Ectodermal cell (in vitro differentiated cells): ENCODE measurements around the gene GAB2.
"Not testable (repeated sequence)": the region's sequence is repeated elsewhere in the genome, so short reads cannot be mapped to it uniquely, and the experiment has no call there.

Source experiments
- H3K27ac ChIP-seq: 2 replicates; pipeline ENCODE4 v1.7.0; 2013; ENCODE audit warnings: mild to moderate bottlenecking, low read depth, low read length; ENCODE audit not compliant: insufficient read depth, poor library complexity, severe bottlenecking
- H3K27me3 ChIP-seq: 2 replicates; pipeline ENCODE4 v1.7.0; 2013; ENCODE audit warnings: mild to moderate bottlenecking, low read length; ENCODE audit not compliant: insufficient read depth, control insufficient read depth, poor library complexity, severe bottlenecking
- H3K36me3 ChIP-seq: one replicate; pipeline ENCODE4 v1.7.0; 2013; ENCODE audit warnings: low read length; ENCODE audit not compliant: control insufficient read depth, insufficient read depth
- H3K4me1 ChIP-seq: one replicate; pipeline ENCODE4 v1.7.0; 2013; ENCODE audit warnings: low read length; ENCODE audit not compliant: control insufficient read depth, insufficient read depth
- H3K4me3 ChIP-seq: 2 replicates; pipeline ENCODE4 v1.7.0; 2013; ENCODE audit warnings: low read depth, low read length, control low read depth; ENCODE audit not compliant: insufficient read depth
- H3K9me3 ChIP-seq: 2 replicates; pipeline ENCODE4 v1.7.0; 2013; ENCODE audit warnings: mild to moderate bottlenecking, low read length, moderate library complexity; ENCODE audit not compliant: control insufficient read depth
- WGBS, 2 experiments: methylation state at CpG; one replicate each; pipeline ENCODE4 v1.1.7; 2013; ENCODE audit warnings: missing lambda C conversion rate in 2 of 2; 5-methylcytosine and 5-hydroxymethylcytosine counted together

GAB2 gene

GRCh38 chr11:78300108-78300839 is 117.3 kb downstream of the GAB2 start:
- Histone ChIP-seq H3K4me1 (peaks cover 4% of the 10 kb centered on the region), H3K27ac (no peak overlapping the region), H3K9me3 (no peaks in the 10 kb centered on the region), H3K27me3 (no peaks in the 10 kb centered on the region), H3K4me3 (no peak overlapping the region), H3K36me3 (no peaks in the 10 kb centered on the region)
- 95 to 100% methylated on average over 4 of the region's 5 CpGs for WGBS, 2 experiments

DNA sequence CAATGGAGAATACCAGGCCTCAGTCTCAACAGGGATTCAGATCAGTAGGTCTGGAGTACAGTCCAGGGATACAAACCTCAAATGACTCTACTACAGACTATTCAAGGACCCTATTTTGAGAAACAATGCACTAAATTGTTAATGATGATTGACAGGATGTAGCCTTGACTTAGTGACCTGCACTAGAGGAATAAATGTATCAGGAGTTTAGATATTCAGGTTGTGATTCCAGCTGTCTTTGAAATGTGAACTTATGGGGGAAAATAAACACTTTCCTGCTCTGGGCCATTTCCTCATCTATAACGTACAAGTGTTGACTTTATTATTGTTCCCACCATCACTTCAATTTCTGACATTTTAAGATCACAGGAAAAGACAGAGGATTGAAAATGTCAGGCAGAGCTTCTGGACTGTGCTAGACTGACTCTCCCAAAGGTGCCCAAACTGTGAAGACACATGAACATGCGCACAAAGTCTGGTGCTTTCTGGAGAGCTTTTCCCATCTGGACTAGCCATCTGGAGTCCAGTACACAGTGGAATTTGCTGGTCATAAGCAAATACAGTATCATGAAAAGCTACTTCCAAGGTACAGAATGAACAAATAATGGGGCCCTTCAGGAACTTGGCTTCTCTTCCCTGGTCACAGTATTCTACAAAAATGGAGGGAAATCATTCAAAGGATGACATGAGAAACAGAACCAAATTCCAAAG is 118.5 kb downstream of the GAB2 start:
- Histone ChIP-seq H3K9me3 (no peaks in the 10 kb centered on the region), H3K36me3 (no peaks in the 10 kb centered on the region), H3K4me1 (peaks cover 4% of the 10 kb centered on the region), H3K27me3 (no peaks in the 10 kb centered on the region), H3K4me3 (no peak overlapping the region), H3K27ac (peak overlapping the region; percentile 44)
- 97% methylated on average over 2 of the region's 2 CpGs for WGBS, 2 experiments

DNA sequence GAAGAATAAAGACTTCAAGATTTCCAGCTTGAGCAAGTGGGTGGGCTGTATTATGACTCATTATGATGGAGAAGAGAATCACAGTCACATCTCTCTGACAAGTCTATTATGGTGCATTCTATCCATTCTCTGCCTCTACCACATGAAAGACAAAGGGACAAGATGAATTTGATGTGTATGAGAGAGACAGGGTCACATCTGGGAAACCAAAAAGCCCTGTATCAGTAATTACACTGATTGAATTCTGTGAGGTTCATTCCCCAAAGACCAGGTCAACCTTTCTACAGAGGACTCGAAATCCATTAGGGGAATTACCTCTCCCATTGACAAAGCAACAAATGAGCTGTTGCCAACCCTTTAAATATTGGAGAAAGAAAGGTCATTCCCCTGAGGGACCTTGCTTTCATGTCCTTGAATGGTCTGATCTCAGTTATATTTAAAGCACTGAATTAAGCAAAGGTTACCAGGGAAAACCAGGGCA is 119.3 kb downstream of the GAB2 start:
- no peak overlapping the region for H3K4me3 ChIP-seq
- no peaks in the 10 kb centered on the region for H3K9me3 ChIP-seq
- no peaks in the 10 kb centered on the region for H3K36me3 ChIP-seq
- 86% methylated on average over 1 of the region's 1 CpG for WGBS, 2 experiments
- peaks cover 4% of the 10 kb centered on the region for H3K4me1 ChIP-seq
- peak overlapping the region; percentile 44 for H3K27ac ChIP-seq
- no peaks in the 10 kb centered on the region for H3K27me3 ChIP-seq

GRCh38 chr11:78295991-78296930 is 121.4 kb downstream of the GAB2 start:
- 91 to 94% methylated on average over 8 of the region's 8 CpGs for WGBS, 2 experiments
- Histone ChIP-seq H3K9me3 (no peaks in the 10 kb centered on the region), H3K36me3 (no peaks in the 10 kb centered on the region), H3K27me3 (no peaks in the 10 kb centered on the region), H3K4me3 (no peak overlapping the region), H3K27ac (no peak overlapping the region), H3K4me1 (peaks cover 4% of the 10 kb centered on the region)

DNA sequence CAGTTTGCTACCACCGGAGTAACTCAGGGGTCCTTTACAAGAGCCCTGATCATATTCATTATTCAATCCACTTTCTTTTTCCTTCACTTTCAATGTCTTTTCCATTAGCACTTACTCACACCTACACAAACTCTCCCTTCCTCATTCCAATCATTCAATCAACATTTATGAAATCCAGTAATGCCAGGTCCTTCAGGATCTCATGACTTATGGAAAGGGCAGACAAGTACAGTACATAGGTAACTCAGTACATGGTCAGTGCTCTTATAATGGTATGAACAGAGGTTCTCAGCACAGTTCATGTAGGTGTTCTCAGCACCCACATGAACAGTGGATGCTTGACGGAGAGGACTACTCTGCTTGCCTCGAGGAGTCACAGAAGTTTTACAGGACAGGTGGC is 122.3 kb downstream of the GAB2 start:
- H3K27ac ChIP-seq: no peak overlapping the region
- no peak overlapping the region for H3K4me3 ChIP-seq
- no peaks in the 10 kb centered on the region for H3K9me3 ChIP-seq
- no peaks in the 10 kb centered on the region for H3K27me3 ChIP-seq
- WGBS, 2 experiments: 95 to 97% methylated on average over 3 of the region's 3 CpGs
- H3K4me1 ChIP-seq: peaks cover 4% of the 10 kb centered on the region
- no peaks in the 10 kb centered on the region for H3K36me3 ChIP-seq

DNA sequence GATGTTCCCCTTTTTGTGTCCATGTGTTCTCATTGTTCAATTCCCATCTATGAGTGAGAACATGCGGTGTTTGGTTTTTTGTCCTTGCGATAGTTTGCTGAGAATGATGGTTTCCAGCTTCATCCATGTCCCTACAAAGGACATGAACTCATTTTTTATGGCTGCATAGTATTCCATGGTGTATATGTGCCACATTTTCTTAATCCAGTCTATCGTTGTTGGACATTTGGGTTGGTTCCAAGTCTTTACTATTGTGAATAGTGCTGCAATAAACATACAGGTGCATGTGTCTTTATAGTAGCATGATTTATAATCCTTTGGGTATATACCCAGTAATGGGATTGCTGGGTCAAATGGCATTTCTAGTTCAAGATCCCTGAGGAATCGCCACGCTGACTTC is 123.5 kb downstream of the GAB2 start:
- 90 to 96% methylated on average over 3 of the region's 5 CpGs for WGBS, 2 experiments
- H3K4me3 ChIP-seq, H3K4me1 ChIP-seq, H3K27ac ChIP-seq, H3K27me3 ChIP-seq, H3K9me3 ChIP-seq, H3K36me3 ChIP-seq: not testable (repeated sequence)

DNA sequence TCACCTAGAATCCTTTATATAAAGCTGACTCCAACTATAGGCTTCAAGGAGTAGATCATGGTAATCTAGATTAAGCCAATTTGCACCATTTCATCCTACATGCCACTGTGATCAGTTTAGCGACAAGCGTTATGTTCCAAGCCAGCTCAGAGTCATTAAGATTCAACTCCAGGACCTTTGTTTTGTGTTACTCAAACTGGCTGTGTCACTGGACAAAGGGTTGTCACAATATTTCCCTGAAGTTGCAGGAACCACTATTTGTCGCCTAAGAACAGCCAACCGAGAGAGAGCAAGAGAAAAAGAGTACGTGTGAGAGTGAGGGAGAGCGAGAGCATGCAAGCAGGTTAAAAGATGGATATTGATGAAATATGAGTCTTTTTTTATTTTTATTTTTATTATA is 124.1 kb downstream of the GAB2 start:
- Histone ChIP-seq H3K4me1 (peaks cover 3% of the 10 kb centered on the region), H3K4me3 (no peak overlapping the region), H3K27ac (no peak overlapping the region), H3K9me3 (no peaks in the 10 kb centered on the region), H3K36me3 (no peaks in the 10 kb centered on the region), H3K27me3 (no peaks in the 10 kb centered on the region)
- 91 to 98% methylated on average over 6 of the region's 6 CpGs for WGBS, 2 experiments

GRCh38 chr11:78292109-78292803 is 125.4 kb downstream of the GAB2 start:
- WGBS, 2 experiments: 91 to 93% methylated on average over 9 of the region's 9 CpGs
- Histone ChIP-seq H3K4me1 (no peaks in the 10 kb centered on the region), H3K4me3 (no peak overlapping the region), H3K36me3 (no peaks in the 10 kb centered on the region), H3K9me3 (no peaks in the 10 kb centered on the region), H3K27ac (no peak overlapping the region), H3K27me3 (no peaks in the 10 kb centered on the region)

- no peak overlapping the region for H3K27ac ChIP-seq
- 94 to 95% methylated on average over 6 of the region's 6 CpGs for WGBS, 2 experiments
- no peaks in the 10 kb centered on the region for H3K4me1 ChIP-seq
- no peaks in the 10 kb centered on the region for H3K9me3 ChIP-seq
- H3K36me3 ChIP-seq: no peaks in the 10 kb centered on the region
- no peak overlapping the region for H3K4me3 ChIP-seq
- H3K27me3 ChIP-seq: no peaks in the 10 kb centered on the region
Observed at GRCh38 chr11:78291503-78292108, 126.0 kb downstream of the GAB2 start.
